GM19043 (cell line): ENCODE results near the gene ERMP1.
A peak's percentile ranks its signal among the peaks of the same experiment; 100 is the strongest.

ENCODE experiments used
- ATAC-seq: cut with Tn5 transposase; IDR thresholded peaks from one replicate; pipeline ENCODE4 v1.9.1; 2021; ENCODE audit warnings: low read depth; ENCODE audit not compliant: unreplicated experiment

Gene ERMP1

DNA sequence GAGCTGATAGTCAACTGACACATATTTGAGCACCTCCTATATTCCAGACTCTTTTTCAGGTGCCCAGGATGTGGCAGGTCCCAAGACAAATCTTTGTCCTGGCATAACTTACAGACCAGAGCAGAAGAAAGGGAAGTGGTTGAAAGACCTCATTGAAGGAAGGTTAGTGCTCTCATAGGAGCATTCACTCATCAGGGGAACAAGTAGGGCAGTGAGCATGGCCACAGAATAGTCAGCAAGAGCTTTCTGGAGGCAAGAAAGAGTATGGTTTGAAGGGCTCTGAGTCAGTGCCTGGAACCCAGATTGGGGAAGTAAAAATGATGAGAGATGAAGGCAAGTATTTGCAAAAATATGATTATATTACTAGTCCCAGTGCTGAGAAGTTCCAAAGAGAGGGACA, 25.0 kb upstream of the ERMP1 start:
- ATAC-seq: no peak

DNA sequence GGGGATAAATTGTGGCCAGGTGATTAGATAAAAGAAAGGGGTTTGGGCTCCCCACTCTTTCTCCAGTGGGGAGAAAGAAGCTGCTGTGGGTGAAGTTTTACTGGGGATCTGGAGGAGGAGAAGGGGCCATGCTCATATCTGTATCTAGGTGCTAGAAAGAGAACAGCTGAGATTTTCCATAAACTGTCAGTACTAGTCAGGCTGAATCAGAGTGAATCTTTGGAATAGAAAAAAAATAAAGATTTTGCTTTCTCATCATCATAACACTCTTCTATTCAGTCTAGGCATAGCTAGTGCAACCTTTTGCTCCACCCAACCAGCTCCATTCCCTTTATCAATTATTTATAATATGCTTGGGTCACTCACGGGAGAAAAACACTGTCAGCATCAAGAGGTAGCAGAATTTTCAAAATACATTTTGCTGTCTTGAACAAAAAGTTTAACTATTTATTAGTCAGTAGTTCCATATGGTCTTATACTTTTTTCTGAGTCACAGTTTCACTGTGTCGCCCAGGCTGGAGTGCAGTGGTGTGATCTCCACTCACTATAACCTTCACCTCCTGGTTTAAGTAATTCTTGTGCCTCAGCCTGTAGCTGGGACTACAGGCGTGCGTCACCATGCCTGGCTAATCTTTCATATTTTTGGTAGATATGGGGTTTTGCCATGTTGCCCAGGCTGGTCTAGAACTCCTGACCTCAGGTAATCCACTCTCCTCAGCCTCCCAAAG, 21.3 kb upstream of the ERMP1 start:
- no peak for ATAC-seq

DNA sequence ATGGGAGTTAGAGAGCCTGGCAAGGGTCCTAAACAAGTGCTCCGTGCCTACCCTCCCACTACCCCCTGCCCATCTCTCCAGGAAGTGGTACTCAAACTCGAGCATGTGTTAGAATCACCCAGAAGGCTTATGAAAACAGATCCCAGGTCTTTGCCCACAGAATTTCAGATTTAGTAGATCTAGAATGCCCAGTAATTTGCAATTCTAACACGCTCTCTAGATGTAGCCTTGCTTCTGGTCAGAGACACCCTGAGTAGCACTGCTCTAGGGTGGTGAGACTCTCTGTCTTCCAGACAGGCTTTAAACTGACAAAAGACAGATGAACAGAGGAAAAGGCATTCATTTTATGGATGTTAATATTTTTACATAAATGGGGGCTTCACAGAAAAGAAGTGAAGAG, 20.7 kb upstream of the ERMP1 start:
- ATAC-seq: no peak

DNA sequence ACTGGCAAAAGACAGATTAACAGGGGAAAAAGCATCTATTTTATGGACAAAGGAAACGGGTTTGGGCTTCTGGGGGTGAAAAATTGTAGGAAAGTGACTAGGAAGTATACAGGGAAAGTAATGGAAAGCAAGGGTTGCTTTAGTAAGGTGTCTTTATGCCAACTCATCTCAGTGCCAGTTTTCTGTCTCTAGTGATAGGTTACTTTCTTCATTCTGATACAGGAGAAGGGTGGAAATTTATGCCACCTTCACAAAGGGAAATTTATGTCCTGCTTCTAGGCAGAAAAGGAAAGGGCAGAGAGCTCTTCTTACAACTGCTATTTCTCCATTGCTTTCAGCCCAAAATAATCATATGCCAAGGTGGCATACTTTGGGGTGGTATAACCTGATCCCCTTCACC, 20.1 kb upstream of the ERMP1 start:
- no peak for ATAC-seq

DNA sequence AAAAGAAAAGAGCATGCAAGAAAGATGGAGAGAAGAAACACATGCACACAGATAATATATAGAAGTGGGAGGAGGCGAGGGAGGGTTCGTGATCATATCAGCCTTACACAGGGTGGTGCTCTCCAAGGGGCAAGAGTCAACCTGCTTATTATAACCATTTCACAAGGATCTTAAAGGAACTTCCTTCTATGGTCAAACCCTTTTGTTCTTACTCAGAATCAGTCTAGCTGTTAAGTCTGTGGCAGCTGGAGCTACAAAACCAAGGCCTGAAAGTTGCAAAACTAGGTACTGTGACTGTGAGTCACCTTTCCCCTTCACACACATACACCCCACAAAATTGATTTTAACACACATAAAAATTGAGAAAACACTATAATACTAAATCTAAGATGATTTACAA, 18.5 kb upstream of the ERMP1 start:
- ATAC-seq: peak; percentile 81

DNA sequence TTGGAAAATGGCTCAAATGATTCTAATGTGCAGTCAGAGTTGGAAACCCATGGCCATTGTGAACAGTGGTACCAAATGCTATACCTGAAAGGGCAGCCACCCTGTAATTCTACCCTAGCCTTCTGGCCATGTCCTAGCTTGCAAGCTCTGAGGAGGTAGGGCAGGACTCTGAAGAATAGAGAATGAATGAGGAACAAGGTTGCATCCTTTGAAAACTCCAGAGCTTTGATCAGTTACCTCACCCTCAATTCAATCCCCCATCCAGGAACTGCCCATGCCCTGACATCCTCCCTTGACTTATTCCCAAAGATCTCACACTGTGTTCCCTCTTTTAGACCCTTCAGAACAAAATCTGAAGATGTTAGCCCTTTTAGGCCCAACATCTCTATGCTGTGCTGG, 17.8 kb upstream of the ERMP1 start:
- ATAC-seq: no peak

DNA sequence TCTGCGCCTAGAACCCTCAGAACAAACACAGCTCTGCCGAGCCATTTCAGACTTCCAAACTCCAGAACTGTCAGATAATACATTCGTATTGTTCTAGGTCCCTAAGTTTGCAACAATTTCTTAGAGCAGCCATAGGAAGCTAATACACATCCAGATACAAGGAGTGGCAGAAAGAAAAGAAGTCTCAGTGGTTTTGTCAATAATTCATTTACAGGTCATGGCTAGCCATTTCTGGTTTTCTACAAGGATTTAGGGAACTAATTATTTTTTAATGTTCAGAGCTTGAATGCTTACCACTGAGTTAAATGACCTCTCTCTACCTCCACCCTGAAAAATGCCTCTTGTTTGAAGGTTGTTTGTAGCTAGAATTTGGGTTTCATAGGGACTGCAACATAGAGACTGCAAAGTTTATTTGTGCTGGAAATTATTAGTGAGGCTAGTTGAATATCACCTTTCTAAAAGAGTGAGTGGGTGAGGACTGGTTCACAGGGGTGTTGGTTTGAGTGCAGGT, 15.5 kb upstream of the ERMP1 start:
- no peak for ATAC-seq

DNA sequence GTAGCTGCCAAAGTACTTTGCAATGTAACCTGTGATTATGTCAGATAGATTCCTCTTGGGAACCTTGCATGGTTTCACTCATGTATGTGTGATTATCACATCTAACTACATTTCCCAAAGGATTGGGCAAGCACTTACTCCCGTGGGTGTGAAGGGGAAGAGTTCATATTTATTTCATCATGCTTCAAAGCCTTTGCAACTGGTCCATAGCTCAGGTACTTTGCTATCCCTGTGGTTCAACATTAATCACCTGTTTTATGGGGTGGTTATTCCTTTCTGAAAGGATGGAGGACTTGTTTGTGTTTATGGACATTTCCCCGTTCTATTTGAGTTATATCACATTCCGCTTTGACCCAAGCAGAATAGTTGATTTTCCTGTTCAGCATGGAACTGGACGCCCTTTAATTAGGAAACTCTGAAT, 13.6 kb upstream of the ERMP1 start:
- no peak for ATAC-seq

DNA sequence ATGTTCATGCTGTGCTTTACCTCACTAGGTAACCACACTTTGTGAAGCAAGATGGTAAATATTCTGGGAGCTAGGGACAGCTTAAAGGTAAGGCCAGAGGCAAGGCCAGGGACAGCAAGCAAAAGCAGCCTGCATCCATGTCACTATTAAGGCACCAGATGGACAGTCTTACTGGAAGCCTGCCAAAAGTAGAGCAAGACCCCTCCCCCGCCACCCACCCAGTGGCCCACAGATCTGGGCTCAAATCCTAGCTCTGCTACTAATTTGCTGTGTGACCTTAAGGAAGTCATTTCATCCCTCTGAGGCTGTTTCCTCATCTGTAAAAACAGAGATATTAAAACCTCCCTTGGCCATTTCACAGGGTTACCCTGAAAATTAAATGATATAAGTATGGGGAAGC, 13.2 kb upstream of the ERMP1 start:
- no peak for ATAC-seq

DNA sequence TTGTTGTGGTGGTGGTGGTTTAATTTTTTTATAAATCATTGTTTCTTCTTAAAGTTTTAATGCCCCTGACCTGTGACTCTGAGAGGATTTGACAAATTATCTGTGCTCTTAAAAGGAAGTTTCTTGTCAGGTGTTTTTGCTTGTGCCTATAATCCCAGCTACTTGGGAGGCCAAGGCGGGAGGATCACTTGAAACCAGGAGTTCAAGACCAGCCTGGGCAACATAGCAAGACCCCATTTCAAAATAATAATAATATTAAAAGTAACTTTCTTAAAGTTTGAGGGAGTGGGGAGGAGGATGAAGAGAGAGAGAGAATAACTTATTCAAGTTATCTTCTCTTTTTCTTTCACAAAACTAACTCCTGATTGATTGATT, 12.2 kb upstream of the ERMP1 start:
- no peak for ATAC-seq

DNA sequence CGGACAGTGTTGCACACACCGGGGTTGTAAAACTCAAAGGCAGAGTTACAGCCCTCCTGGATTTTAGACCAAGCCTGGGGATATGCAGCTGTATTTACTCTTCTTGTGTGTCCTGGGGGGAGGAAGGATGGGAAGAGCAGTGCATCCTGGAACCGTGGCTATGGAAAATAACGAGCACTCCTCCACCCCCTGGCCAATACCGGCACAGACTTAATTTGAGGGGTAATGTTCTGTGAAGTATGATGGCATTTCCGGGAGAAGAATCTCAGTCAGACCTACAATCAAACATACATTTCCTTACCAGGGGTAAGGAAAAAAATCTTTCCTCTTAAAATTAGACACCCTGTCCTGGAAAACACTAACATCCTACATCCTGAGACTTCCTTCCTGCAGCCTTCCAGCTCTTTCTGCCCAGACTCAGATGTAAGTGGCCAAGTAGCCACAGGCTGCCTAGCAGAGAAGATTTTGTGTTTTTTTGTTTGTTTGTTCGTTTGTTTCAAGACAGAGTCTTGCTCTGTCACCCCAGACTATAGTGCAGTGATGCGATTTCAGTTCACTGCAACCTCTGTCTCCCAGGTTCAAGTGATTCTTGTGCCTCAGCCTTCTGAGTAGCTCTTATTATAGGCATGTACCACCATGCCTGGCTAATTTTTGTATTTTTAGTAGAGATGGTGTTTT, 11.0 kb upstream of the ERMP1 start:
- no peak for ATAC-seq

DNA sequence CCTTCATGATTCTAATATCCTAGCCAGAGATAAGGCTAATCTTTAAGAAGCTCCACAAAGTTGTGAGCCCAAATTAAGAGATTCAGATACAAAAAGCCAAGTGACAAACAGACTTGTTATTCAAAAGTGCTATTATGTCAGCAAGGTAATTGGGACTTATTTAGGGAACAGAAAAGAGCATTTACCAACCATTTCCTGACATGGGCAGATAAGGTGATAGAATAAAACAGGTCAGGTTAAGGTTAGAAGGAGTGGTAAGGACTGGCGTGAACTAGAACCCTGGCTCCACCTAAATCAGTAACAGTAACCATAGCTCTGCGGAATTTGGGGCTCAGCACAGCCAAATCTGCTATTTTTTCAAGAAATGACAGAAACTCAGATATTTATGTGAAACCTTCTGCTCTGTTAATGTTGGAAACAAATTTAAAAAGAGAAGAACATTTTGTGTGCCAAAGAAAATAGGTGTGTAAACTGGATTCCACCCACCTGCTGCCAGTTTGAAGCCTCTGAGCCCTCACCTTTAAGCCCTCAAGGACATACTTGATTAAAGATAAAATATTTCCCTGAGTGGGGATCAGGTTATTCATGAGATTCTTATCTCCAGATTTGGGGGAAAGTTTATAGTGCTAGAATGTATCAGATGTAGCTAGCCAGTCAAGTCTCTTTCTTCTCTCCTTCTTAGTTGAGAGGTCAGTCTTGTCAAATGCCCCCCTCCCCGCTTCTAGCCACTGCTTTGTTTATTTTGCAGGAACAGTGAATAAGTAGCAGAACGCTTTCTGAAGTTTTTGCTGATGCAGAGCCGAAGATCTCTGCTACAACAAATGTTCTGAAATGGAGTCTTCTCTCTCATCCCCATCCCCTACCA, 10.2 kb upstream of the ERMP1 start:
- no peak for ATAC-seq

DNA sequence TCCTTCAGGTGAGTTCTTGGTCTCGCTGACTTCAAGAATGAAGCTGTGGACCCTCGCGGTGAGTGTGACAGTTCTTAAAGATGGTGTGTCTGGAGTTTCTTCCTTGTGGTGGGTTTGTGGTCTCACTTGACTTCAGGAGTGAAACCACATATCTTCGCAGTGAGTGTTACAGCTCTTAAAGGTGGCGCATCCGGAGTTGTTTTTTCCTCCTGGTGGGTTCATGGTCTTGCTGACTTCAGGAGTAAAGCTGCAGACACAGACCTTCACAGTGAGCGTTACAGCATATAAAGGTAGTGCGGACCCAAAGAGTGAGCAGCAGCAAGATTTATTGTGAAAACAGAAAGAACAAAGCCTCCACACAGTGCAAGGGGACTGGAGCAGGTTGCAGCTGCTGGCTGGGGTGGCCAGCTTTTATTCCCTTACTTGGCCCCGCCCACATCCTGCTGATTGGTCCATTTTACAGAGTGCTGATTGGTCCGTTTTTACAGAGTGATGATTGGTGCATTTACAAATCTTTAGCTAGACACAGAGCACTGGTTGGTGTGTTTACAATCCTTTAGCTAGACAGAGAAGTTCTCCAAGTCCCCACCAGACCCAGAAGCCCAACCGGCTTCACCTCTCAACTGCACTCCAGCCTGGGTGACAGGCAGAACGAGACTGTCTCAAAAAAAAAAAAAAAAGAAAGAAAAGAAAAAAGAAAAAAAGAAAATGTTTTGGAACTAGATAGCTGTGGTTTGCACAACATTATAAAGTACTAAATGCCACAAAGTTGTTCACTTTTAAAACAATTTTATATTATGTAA, 9.1 kb upstream of the ERMP1 start:
- no peak for ATAC-seq

DNA sequence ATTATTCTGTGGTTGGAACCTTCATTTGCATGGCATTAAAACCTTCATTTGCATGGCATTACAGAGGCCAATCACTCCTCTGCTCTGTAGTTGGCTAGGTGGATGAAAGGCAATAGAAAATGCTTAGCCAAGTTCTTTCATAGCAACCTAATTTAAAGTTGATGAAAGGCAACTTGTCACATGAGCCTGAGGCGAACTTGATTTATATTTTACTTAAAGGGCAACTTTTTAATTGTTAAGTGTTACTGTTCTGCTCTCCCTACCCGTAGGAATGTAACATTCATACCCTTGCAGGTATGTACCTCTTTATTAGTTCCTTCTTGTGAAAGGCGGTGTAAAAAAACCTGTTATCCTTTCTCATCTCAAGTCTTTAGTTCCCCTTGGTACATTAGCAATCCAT, 7.9 kb upstream of the ERMP1 start:
- ATAC-seq: no peak

DNA sequence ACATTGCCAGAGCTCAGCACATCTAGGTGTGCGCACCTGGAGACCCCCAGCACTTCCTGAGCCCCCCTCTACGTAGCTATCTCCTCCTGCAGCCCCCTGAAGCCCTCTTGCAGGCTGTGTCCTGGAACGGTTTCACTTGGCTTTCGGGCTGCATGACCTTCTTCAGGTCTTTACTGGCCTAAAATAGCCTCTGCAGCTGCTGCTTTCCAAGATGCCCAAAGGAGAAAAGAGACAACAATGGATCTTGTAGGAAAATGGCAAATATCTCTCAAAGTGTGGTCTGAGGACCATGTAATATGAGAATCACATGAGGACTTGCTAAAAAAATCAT, 6.6 kb upstream of the ERMP1 start:
- no peak for ATAC-seq

DNA sequence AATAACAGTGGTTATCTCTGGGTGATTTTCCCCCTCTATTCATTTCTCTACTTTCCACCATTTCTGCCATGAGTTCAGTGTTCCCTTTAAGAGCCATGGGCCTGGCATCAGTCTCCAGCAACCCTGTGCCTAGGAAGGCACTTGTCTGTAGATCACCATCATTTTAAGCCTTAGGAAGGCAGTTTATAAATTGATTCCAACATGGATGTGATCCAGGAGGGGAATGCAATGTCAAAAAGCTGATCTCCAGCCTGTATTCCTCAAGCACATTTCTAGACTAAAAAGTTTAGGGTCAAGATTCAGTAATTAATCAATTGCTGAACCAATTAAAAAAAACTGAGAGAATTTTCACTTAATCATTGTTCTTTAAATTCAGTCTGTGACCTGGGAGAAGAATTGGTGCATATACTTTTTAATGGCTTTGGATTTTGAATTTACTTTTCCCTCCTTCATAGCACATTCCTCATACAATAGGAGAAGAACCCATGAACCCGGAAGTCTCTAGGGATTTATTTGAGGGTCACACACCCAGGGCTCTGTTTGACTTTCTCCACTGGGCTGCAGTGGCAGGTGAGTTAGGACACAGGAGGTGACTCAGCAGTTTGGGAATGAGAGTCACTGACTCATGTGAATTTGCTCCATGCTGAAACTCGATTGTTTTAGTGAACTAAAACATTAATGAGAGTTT, 6.1 kb upstream of the ERMP1 start:
- ATAC-seq: no peak

DNA sequence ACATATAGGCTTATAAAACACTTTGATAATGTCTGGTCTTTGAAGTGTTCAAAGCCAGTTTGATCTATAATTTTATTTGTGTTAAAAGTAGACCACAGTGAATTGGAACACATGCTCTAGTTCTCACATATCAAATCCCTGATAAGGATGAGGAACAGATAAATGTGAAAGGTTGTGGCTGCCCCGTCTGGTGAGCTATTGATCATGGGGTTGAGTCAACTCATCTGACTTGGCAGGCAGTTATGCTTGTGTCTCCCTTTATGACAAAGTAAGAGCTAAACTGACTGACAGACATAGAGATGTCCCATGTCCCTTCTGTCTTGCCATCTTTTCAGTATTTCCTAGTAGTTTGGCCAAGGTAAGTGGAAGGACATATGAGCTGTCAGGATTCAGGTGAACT, 2.9 kb upstream of the ERMP1 start:
- no peak for ATAC-seq

DNA sequence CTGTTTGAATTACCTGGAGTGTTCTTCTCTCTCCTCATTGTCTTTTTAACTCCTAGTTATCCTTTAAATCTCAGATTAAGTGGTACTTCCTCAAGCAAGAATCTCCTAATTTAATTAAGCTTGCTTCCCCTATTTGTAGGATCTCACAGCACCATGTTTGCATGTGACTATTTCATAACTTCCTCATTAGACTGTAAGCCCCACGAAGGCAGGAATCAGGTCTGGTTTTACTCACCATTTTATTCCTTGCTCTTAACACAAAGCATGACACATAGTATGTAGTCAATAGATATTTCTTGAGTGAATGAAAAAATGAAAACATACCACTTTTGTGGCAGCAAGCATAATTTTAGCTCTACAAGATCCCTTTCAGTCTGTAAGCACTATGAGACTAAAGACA, 1.3 kb upstream of the ERMP1 start:
- no peak for ATAC-seq

DNA sequence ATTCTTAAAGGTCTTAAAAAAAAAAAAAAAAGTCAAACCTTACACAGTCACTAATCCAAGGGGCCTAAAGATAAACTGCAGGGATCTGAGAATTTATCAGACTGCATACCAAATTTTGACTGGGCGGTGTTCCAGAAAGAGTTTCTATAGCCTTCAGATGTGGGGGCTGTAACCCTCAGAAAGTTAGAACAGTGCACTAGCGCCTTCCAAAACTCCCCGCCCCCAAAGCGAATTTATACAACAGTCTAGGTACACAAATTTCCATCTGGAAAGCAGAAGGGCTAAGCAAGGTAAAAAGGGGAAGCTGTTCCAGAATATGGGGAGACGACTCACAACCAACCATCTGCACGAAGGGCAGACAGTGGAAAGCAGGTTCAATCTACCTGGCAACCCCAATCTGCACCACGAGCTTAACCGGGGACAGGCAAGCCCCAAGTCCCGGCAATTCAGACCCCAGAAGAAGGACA, 813 bp downstream of the ERMP1 start:
- peak; percentile 4 for ATAC-seq
